HG03442 (cell line): ENCODE results near the gene TP53RK.
"Not testable (repeated sequence)": the region's sequence is repeated elsewhere in the genome, so short reads cannot be mapped to it uniquely, and the experiment has no call there.

ENCODE experiments used
- ATAC-seq: cut with Tn5 transposase; IDR thresholded peaks from one replicate; pipeline ENCODE4 v1.9.1; 2021; ENCODE audit warnings: mild to moderate bottlenecking, moderate library complexity; ENCODE audit not compliant: unreplicated experiment

TP53RK gene

GRCh38 chr20:46683939-46684750, 5.1 kb downstream of the TP53RK start:
- no peak for ATAC-seq

- ATAC-seq: no peak
These were observed 5.6 kb downstream of the TP53RK start for GRCh38 chr20:46683668-46683938.

- ATAC-seq: no peak
These were observed 6.1 kb downstream of the TP53RK start for GRCh38 chr20:46683011-46683667.

- no peak for ATAC-seq
These were observed 7.0 kb downstream of the TP53RK start for GRCh38 chr20:46682063-46682821.

- ATAC-seq: no peak
These were observed 8.0 kb downstream of the TP53RK start for GRCh38 chr20:46681032-46681854.

GRCh38 chr20:46680684-46681031, 8.6 kb downstream of the TP53RK start:
- ATAC-seq: no peak

- ATAC-seq: no peak
These were observed 10.7 kb downstream of the TP53RK start for GRCh38 chr20:46678516-46678915.

- ATAC-seq: no peak
These were observed 11.6 kb downstream of the TP53RK start for GRCh38 chr20:46677608-46678007.

- not testable (repeated sequence) for ATAC-seq
These were observed 12.5 kb downstream of the TP53RK start for GRCh38 chr20:46676649-46677316.

- no peak for ATAC-seq
These were observed 14.8 kb downstream of the TP53RK start for GRCh38 chr20:46674253-46675083.

GRCh38 chr20:46673394-46674252, 15.6 kb downstream of the TP53RK start:
- no peak for ATAC-seq

GRCh38 chr20:46672543-46673148, 16.6 kb downstream of the TP53RK start:
- no peak for ATAC-seq

- no peak for ATAC-seq
These were observed 17.2 kb downstream of the TP53RK start for GRCh38 chr20:46671866-46672542.

- no peak for ATAC-seq
These were observed 18.4 kb downstream of the TP53RK start for GRCh38 chr20:46670585-46671584.

GRCh38 chr20:46670228-46670584, 19.0 kb downstream of the TP53RK start:
- ATAC-seq: no peak

- no peak for ATAC-seq
These were observed 22.3 kb downstream of the TP53RK start for GRCh38 chr20:46666818-46667515.
